GM12801 (cell line): ENCODE data around the gene MRPL20.

Experiments used
- TF ChIP-seq, protein P1 (sequence below): IDR thresholded peaks from one replicate; pipeline ENCODE4 v1.5.1; 2011; ENCODE audit warnings: control low read depth; ENCODE audit not compliant: insufficient read length; ENCODE audit errors: extremely low read depth

The MRPL20 gene

DNA sequence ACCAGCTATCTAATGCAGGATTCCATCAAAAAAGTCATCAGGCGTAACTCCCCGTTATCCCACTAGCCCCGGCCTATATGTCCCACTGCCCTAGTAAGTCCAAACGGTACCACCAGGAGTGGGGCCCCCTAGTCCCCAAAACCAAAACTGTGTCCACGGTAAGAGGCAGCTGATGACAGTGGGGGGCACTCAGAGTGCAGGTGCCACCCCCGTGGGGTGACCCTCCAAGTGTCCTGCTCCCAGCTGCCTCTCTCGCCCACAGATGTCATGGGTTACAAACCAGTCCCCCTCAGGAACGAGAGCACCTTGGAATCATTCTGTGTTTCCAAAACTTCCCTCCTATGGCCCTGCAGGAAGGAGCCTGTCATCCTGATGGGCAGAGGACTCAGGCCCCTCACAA, 21.2 kb downstream of the MRPL20 start:
- TF ChIP-seq, protein P1, sequence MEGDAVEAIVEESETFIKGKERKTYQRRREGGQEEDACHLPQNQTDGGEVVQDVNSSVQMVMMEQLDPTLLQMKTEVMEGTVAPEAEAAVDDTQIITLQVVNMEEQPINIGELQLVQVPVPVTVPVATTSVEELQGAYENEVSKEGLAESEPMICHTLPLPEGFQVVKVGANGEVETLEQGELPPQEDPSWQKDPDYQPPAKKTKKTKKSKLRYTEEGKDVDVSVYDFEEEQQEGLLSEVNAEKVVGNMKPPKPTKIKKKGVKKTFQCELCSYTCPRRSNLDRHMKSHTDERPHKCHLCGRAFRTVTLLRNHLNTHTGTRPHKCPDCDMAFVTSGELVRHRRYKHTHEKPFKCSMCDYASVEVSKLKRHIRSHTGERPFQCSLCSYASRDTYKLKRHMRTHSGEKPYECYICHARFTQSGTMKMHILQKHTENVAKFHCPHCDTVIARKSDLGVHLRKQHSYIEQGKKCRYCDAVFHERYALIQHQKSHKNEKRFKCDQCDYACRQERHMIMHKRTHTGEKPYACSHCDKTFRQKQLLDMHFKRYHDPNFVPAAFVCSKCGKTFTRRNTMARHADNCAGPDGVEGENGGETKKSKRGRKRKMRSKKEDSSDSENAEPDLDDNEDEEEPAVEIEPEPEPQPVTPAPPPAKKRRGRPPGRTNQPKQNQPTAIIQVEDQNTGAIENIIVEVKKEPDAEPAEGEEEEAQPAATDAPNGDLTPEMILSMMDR = no peak

DNA sequence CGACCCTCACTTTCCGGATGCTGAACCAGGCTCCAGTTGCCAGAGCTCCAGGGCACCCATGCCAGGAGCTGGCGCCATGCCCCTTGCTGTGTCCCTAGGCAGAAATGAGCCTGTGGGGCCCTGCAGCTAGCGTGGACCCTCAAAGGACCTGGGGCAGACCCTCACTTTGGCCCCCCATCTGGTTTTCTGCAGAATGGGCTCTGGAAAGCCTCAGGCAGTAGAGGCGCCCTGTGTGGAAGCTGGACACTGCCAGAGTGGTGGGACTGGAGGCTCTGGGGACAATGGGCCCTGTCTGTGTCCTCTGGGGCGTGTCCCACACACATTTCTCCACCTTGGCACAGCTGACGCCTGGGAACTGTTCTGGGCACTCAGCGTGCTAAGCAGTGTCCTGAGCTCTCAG, 25.8 kb downstream of the MRPL20 start:
- TF ChIP-seq, protein P1 = no peak

DNA sequence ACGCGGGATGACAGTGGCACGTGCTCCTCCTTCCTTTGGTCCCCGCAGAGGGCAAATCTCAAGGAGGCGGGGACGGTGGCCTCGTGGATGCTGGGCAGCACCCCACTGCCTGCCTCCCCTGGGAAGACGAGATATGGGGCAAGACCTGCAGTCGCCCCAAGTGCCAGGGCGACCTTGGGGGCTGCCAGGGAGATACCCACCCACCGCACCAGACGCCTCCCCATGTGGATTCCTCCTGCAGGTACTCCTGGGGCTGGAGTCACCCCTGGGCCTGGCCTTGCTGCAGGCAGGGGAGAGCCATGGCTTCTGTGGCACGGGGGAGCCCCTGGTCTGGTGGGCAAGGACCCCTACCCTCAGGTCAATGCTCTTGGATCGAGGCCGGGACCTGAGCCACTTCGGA, 26.2 kb downstream of the MRPL20 start:
- TF ChIP-seq, protein P1 = no peak

DNA sequence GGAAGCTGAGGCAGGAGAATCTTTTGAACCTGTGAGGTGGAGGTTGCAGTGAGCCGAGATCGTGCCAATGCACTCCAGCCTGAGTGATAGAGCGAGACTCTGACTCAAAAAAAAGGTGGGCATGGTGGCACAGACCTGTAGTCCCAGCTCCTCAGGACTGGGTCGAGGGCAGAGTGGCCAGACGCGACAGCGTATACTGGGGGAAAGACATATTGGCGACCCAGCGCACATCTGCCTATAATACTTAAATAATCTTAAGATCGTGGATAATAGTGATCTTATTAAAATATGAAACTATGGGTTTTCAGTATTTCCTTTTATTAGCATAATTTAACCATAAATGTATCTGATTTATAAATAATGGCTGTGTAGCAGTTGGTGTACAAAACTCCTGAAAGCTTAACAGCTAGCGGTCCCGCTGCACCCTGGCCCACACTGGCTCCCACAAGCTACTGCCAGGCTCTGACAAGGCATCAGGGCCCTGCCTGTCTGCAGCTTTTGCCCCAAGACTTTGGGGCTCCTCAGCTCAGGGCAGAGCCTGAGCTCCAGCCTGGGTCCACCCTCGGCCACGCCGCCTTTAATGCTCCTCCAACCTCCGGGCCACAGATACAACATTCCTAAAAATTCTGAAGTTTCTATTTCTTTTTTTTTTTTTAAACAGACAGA, 29.4 kb downstream of the MRPL20 start:
- TF ChIP-seq, protein P1 = no peak

DNA sequence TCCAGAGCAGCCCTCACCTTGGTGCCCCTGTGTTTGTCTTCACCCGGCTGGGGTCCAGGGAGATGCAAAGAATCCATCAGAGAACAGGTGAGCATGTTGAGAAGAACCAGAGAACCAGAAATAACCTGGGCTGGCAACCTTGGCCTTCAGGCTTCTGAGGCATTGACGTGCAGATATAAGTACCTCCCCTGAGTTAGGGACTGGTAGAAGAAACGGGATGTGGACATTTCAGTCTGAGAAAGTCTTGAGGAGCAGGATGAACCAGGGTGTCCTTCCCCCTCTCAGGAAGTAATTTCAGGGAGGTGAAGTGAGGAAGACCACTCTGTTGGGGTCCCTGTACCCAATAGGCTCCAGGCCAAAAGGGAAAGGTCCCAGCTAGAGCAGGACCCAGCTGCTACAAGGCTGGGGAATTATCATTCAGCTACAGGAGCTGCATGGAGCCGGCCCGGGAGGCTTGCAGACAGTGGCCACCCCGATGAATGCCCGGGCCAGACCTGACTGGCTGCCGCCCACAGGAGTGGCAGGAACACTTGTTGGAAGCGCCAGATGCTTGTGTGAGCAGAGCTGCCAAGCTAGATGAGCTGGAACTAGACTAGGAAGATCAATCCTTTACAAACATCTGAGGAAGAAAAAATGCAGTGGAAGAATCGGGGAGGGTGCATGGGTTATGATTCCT, 30.4 kb downstream of the MRPL20 start:
- TF ChIP-seq, protein P1 = no peak

DNA sequence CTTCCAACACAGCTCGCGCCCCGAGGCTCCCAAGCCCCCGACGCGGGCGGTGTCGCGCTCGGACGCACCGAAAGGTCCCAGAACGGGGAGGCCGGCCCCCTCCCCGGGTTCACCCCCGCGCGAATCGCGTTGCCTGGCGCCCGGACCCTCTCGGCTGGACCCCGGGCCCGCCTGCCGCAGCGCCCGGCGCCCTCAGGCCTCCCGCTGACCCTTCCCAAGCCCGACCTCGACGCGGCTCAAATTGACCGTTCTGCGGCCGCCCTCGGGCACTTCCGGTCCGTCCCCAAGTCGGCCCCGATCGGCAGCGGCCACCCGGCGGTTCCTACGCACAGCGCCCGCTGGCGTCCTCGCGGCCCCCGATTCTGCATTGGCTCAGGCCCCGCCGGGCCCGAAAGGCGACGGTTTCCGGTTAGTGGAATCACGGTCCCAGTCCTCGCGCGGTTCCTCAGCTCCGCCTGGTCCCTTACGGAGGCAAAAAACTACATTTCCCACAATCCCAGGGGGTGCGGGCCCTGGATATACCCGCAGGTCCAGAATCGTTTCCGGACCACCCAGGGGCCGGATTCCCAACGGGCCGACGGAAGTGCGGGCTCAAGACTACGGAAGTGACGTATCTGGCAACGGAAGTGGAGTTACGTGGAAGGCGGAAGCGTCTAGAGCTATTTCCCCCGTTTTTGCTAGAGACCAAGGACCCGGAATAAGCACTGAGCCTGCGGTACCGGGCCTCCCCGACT, 32.0 kb downstream of the MRPL20 start, which contains the start of gene AURKAIP1:
Gene AURKAIP1 (minus strand): TSS at position 279 of the 734 bp plus-strand sequence. CDS start 451 bp downstream, outside the sequence.
- TF ChIP-seq, protein P1 = no peak

DNA sequence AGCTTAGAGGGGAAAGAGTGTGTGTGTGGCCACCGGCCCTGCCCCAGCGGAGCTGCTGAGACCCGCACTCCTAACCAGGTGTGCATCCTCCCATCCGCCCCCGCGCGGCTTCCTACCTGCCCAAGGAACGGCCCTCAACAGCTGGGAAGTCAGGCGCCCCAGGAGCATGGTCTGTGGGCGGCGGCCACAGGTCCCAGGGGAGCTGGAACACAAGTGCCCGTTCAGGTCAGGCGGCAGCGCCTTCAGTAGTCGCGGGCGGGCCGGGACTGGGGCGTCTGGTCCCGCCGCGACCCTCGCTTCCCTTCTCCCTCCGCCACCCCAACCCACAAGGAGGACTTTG, 32.5 kb downstream of the MRPL20 start:
- TF ChIP-seq, protein P1 = no peak
